ENCODE results near the gene C6orf47.

Gene C6orf47

GRCh38 chr6:31609519-31610406 is 50.8 kb downstream of the C6orf47 start:
- no peak for DNase-seq
